Sigmoid colon (tissue), 4 donors: ENCODE results near the gene PRKAG2.

Source experiments
- CTCF ChIP-seq, 4 experiments: fragments of 450-650 bp in 3 of 4; fragments of 200-600 bp in 1 of 4; IDR thresholded peaks; one replicate each; pipeline ENCODE4 v1.5.1; 2016 to 2019; ENCODE audit warnings: antibody characterized with exemption in 4 of 4, mild to moderate bottlenecking in 3 of 4, moderate library complexity in 2 of 4
- EP300 ChIP-seq, 4 donors: sonication (generic); formaldehyde crosslinking; IDR thresholded peaks; one replicate each; pipeline ENCODE4 v1.6.1; 2017; ENCODE audit warnings: antibody characterized with exemption in 4 of 4
- POLR2A ChIP-seq, 2 donors: fragments of 450-650 bp; IDR thresholded peaks; one replicate each; pipeline ENCODE4 v1.6.1; 2016; ENCODE audit warnings: antibody characterized with exemption in 2 of 2, mild to moderate bottlenecking in 2 of 2, moderate library complexity in 2 of 2

GRCh38 chr7:151616443-151617213 is 260.3 kb downstream of the PRKAG2 start:
- no peak for TF ChIP-seq CTCF (IDR thresholded peaks at IDR 0.05)
- TF ChIP-seq POLR2A (IDR thresholded peaks at IDR 0.05): no peak
- TF ChIP-seq EP300 (IDR thresholded peaks at IDR 0.05): no peak
